HEK293 (cell line): Measurements from ENCODE around the gene SSTR3.

ENCODE experiments used
- CTCF ChIA-PET: fragments of 350-600 bp; formaldehyde crosslinking; extraction: SDS; loops from one replicate; lab custom pipeline; 2021; ENCODE audit warnings: antibody characterized with exemption; lab: Yijun Ruan, JAX
- POLR2A ChIA-PET: fragments of 300-600 bp; formaldehyde crosslinking; extraction: SDS; loops from one replicate; lab custom pipeline; 2020; ENCODE audit warnings: antibody characterized with exemption, inconsistent platforms; lab: Yijun Ruan, JAX
- H3K27ac ChIP-seq: fragments of 200-500 bp; sonication (Bioruptor generic); 2 replicates; pipeline ENCODE4 v1.5.1; 2014; ENCODE audit warnings: low read depth, low read length, control low read depth, inconsistent platforms; ENCODE audit errors: extremely low read depth
- H3K36me3 ChIP-seq, 2 experiments: fragments of 200-500 bp in 1 of 2; sonication (Bioruptor generic) in 1 of 2; 1 replicate in 1 of 2; 2 replicates in 1 of 2; pipeline ENCODE4 v1.5.1; 2014 to 2017; ENCODE audit warnings: inconsistent platforms in 2 of 2, low read length in 2 of 2; ENCODE audit not compliant: control insufficient read depth in 2 of 2, insufficient read depth in 1 of 2
- H3K4me1 ChIP-seq: fragments of 200-500 bp; sonication (Bioruptor generic); 2 replicates; pipeline ENCODE4 v1.5.1; 2014; ENCODE audit warnings: mild to moderate bottlenecking, low read length, inconsistent platforms; ENCODE audit not compliant: control insufficient read depth, insufficient read depth
- H3K4me3 ChIP-seq: 2 replicates; pipeline ENCODE4 v1.5.1; 2011; ENCODE audit warnings: low read depth, mild to moderate bottlenecking, control low read depth, low read length, moderate library complexity
- H3K9me3 ChIP-seq: fragments of 200-500 bp; sonication (Bioruptor generic); 2 replicates; pipeline ENCODE4 v1.5.1; 2014; ENCODE audit warnings: low read depth, low read length, inconsistent platforms; ENCODE audit not compliant: control insufficient read depth, insufficient read depth
- KLF17 ChIP-seq: fragments of 450-650 bp; formaldehyde crosslinking; IDR thresholded peaks from 2 replicates; pipeline ENCODE4 v1.5.1; 2016; ENCODE audit warnings: missing biosample characterization, missing genetic modification characterization
- KLF7 ChIP-seq: fragments of 450-650 bp; formaldehyde crosslinking; IDR thresholded peaks from 2 replicates; pipeline ENCODE4 v1.5.1; 2016; ENCODE audit warnings: missing biosample characterization, missing genetic modification characterization, borderline replicate concordance
- MZF1 ChIP-seq: fragments of 450-650 bp; formaldehyde crosslinking; IDR thresholded peaks from 2 replicates; pipeline ENCODE4 v1.5.1; 2017; ENCODE audit warnings: missing biosample characterization, missing genetic modification characterization, borderline replicate concordance
- SCRT2 ChIP-seq: fragments of 450-650 bp; formaldehyde crosslinking; IDR thresholded peaks from 2 replicates; pipeline ENCODE4 v1.5.1; 2016; ENCODE audit warnings: missing biosample characterization, missing genetic modification characterization
- ZIC2 ChIP-seq: fragments of 450-650 bp; formaldehyde crosslinking; IDR thresholded peaks from 2 replicates; pipeline ENCODE4 v1.5.1; 2016; ENCODE audit warnings: missing biosample characterization, missing genetic modification characterization
- ZNF112 ChIP-seq: fragments of 450-650 bp; formaldehyde crosslinking; IDR thresholded peaks from 2 replicates; pipeline ENCODE4 v1.5.0; 2017; ENCODE audit warnings: missing biosample characterization, missing genetic modification characterization
- ZNF121 ChIP-seq: fragments of 450-650 bp; formaldehyde crosslinking; IDR thresholded peaks from 2 replicates; pipeline ENCODE4 v1.5.1; 2016; ENCODE audit warnings: missing biosample characterization, missing genetic modification characterization
- ZNF223 ChIP-seq: fragments of 450-650 bp; formaldehyde crosslinking; IDR thresholded peaks from 2 replicates; pipeline ENCODE4 v1.5.1; 2016; ENCODE audit warnings: missing biosample characterization, missing genetic modification characterization
- ZNF292 ChIP-seq: fragments of 450-650 bp; formaldehyde crosslinking; IDR thresholded peaks from 2 replicates; pipeline ENCODE4 v1.5.1; 2016; ENCODE audit warnings: low read depth, missing biosample characterization, missing genetic modification characterization, borderline replicate concordance
- ZNF341 ChIP-seq: fragments of 450-650 bp; formaldehyde crosslinking; IDR thresholded peaks from 2 replicates; pipeline ENCODE4; 2016; ENCODE audit warnings: low read depth, missing biosample characterization, missing genetic modification characterization
- ZNF354C ChIP-seq: fragments of 450-650 bp; formaldehyde crosslinking; IDR thresholded peaks from 2 replicates; pipeline ENCODE4 v1.5.1; 2016; ENCODE audit warnings: missing biosample characterization, missing genetic modification characterization, low read depth, borderline replicate concordance
- ZNF366 ChIP-seq: fragments of 450-650 bp; formaldehyde crosslinking; conservative IDR thresholded peaks from 2 replicates; pipeline ENCODE4 v1.5.1; 2016; ENCODE audit warnings: missing biosample characterization, missing genetic modification characterization
- ZNF654 ChIP-seq: fragments of 450-650 bp; formaldehyde crosslinking; IDR thresholded peaks from 2 replicates; pipeline ENCODE4 v1.5.1; 2016; ENCODE audit warnings: low read depth, missing biosample characterization, missing genetic modification characterization
- ZNF701 ChIP-seq: fragments of 450-650 bp; formaldehyde crosslinking; IDR thresholded peaks from 2 replicates; pipeline ENCODE4 v1.5.1; 2016; ENCODE audit warnings: missing biosample characterization, missing genetic modification characterization
- ZNF747 ChIP-seq: fragments of 450-650 bp; formaldehyde crosslinking; IDR thresholded peaks from 2 replicates; pipeline ENCODE4 v1.5.1; 2016; ENCODE audit warnings: missing biosample characterization, missing genetic modification characterization
- TF ChIP-seq, protein P1 (sequence below): fragments of 450-650 bp; formaldehyde crosslinking; IDR thresholded peaks from 2 replicates; pipeline ENCODE4 v1.5.1; 2017; ENCODE audit warnings: missing biosample characterization, missing genetic modification characterization
- TF ChIP-seq, protein P2 (sequence below): fragments of 450-650 bp; formaldehyde crosslinking; IDR thresholded peaks from 2 replicates; pipeline ENCODE4 v1.5.1; 2016; ENCODE audit warnings: missing biosample characterization, missing genetic modification characterization
- TF ChIP-seq, protein P3 (sequence below): fragments of 450-650 bp; formaldehyde crosslinking; IDR thresholded peaks from 2 replicates; pipeline ENCODE4 v1.5.1; 2016; ENCODE audit warnings: missing biosample characterization, missing genetic modification characterization

SSTR3 gene

GRCh38 chr22:37158963-37159290, 53.4 kb downstream of the SSTR3 start:
- H3K9me3 ChIP-seq = no peaks in the 10 kb centered on the region
- TF ChIP-seq ZNF354C (tag by site-specific recombination) = no peak
- TF ChIP-seq, all 188 proteins: peak for 0
- Histone ChIP-seq H3K36me3 (no peaks in the 10 kb centered on the region), H3K27ac (no peak overlapping the region), H3K4me3 (no peak overlapping the region), H3K4me1 (no peaks in the 10 kb centered on the region)
- ChIA-PET POLR2A (no interaction called here), CTCF (no interaction called here)

- H3K36me3 ChIP-seq = no peaks in the 10 kb centered on the region
- H3K9me3 ChIP-seq = no peaks in the 10 kb centered on the region
- TF ChIP-seq ZNF654 (tag by site-specific recombination) (no peak), ZNF121 (tag by site-specific recombination) (no peak), ZIC2 (no peak), ZNF366 (no peak), ZNF112 (tag by site-specific recombination) (no peak), ZNF747 (tag by site-specific recombination) (no peak)
- TF ChIP-seq, protein P1, sequence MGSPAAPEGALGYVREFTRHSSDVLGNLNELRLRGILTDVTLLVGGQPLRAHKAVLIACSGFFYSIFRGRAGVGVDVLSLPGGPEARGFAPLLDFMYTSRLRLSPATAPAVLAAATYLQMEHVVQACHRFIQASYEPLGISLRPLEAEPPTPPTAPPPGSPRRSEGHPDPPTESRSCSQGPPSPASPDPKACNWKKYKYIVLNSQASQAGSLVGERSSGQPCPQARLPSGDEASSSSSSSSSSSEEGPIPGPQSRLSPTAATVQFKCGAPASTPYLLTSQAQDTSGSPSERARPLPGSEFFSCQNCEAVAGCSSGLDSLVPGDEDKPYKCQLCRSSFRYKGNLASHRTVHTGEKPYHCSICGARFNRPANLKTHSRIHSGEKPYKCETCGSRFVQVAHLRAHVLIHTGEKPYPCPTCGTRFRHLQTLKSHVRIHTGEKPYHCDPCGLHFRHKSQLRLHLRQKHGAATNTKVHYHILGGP (tag by site-specific recombination) = no peak
- POLR2A ChIA-PET = no interaction called here
- no peaks in the 10 kb centered on the region for H3K4me1 ChIP-seq
- H3K27ac ChIP-seq = no peak overlapping the region
- H3K4me3 ChIP-seq = no peak overlapping the region
- CTCF ChIA-PET = interaction anchor here (0.6 to 1.3 kb wide), 5 partner anchors 9 to 43 kb away, joined by 3 to 4 read pairs (median 3); no protein-coding TSS in a partner anchor
Measured at GRCh38 chr22:37157516-37158285, 54.6 kb downstream of the SSTR3 start.

- Histone ChIP-seq H3K36me3 (no peaks in the 10 kb centered on the region), H3K27ac (no peak overlapping the region), H3K4me1 (no peaks in the 10 kb centered on the region), H3K4me3 (no peak overlapping the region), H3K9me3 (no peaks in the 10 kb centered on the region)
- CTCF ChIA-PET = interaction anchor here (0.6 to 1.8 kb wide), 7 partner anchors 8 to 69 kb away, joined by 3 to 5 read pairs (median 4); no protein-coding TSS in a partner anchor
- POLR2A ChIA-PET = no interaction called here
- 0 out of 2 replicates have a peak, but pooled peaks have one; percentile 16 for TF ChIP-seq ZNF341 (tag by site-specific recombination)
- TF ChIP-seq ZNF701 (tag by site-specific recombination) = no peak
Measured at GRCh38 chr22:37156686-37157435, 55.4 kb downstream of the SSTR3 start.

- Histone ChIP-seq H3K36me3 (no peaks in the 10 kb centered on the region), H3K27ac (no peak overlapping the region), H3K4me1 (no peaks in the 10 kb centered on the region), H3K4me3 (no peak overlapping the region), H3K9me3 (no peaks in the 10 kb centered on the region)
- CTCF ChIA-PET = interaction anchor here (1.2 to 1.8 kb wide), 2 partner anchors 10 to 21 kb away, joined by 3 to 5 read pairs; no protein-coding TSS in a partner anchor
- no peak for TF ChIP-seq KLF7 (tag by site-specific recombination)
- TF ChIP-seq MZF1 (tag by site-specific recombination) = no peak
- TF ChIP-seq ZNF292 (tag by site-specific recombination) = no peak
- no peak for TF ChIP-seq SCRT2 (tag by site-specific recombination)
- TF ChIP-seq ZNF223 = no peak
- TF ChIP-seq, protein P2, sequence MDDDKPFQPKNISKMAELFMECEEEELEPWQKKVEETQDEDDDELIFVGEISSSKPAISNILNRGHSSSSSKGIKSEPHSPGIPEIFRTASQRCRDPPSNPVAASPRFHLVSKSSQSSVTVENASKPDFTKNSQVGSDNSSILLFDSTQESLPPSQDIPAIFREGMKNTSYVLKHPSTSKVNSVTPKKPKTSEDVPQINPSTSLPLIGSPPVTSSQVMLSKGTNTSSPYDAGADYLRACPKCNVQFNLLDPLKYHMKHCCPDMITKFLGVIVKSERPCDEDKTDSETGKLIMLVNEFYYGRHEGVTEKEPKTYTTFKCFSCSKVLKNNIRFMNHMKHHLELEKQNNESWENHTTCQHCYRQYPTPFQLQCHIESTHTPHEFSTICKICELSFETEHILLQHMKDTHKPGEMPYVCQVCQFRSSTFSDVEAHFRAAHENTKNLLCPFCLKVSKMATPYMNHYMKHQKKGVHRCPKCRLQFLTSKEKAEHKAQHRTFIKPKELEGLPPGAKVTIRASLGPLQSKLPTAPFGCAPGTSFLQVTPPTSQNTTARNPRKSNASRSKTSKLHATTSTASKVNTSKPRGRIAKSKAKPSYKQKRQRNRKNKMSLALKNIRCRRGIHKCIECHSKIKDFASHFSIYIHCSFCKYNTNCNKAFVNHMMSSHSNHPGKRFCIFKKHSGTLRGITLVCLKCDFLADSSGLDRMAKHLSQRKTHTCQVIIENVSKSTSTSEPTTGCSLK (tag by site-specific recombination) = no peak
- TF ChIP-seq, protein P3, sequence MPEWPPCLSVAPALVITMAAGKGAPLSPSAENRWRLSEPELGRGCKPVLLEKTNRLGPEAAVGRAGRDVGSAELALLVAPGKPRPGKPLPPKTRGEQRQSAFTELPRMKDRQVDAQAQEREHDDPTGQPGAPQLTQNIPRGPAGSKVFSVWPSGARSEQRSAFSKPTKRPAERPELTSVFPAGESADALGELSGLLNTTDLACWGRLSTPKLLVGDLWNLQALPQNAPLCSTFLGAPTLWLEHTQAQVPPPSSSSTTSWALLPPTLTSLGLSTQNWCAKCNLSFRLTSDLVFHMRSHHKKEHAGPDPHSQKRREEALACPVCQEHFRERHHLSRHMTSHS = no peak
- no peak for TF ChIP-seq KLF17 (tag by site-specific recombination)
- POLR2A ChIA-PET = no interaction called here
Measured at GRCh38 chr22:37155971-37156370, 56.3 kb downstream of the SSTR3 start.
